ENCODE data around the gene TECTB. TPM values are rescaled to one million over a fixed set of nuclear protein-coding genes. Genes with fewer than 3 reads are reported as not detected.

TECTB gene
- total and polyA plus RNA-seq, 9 of the 15 experiments (the other 6 are each of a cell fraction or from before 2014, with no cell fraction given): not detected

GRCh38 chr10:112294169-112294568 is 11.0 kb downstream of the TECTB start:
- in situ Hi-C loops (cut with MboI): no loop called here

GRCh38 chr10:112295853-112296830 is 12.9 kb downstream of the TECTB start:
- BruUV-seq (replicated peaks): no TSS peak
- Histone ChIP-seq H3K9me3 (replicated peaks; ENCODE audit: control insufficient read depth, insufficient read depth, low read depth, low read length) (no peaks in the 10 kb centered on the region), H3K36me3 (ENCODE audit: control insufficient read depth, insufficient read depth, low read length) (no peaks in the 10 kb centered on the region), H3K27ac (ENCODE audit: extremely low read depth, low read depth, low read length) (no peak overlapping the region), H3K4me1 (replicated peaks in 1 of 2; ENCODE audit: control insufficient read depth in 2 of 2, insufficient read depth in 2 of 2, low read length in 2 of 2) (no peaks in the 10 kb centered on the region; a peak in 1 of 5 replicates), H3K4me3 (no peak overlapping the region), H3K27me3 (ENCODE audit: control insufficient read depth in 2 of 2, insufficient read depth in 2 of 2, low read length in 2 of 2) (peaks cover 2 to 35% of the 10 kb centered on the region in 2 experiments; a peak in 3 of 5 replicates), H3K9me1 (ENCODE audit: control insufficient read depth, insufficient read depth, low read length) (no peaks in the 10 kb centered on the region), H3K9ac (ENCODE audit: insufficient read depth in 1 of 2, low read depth in 2 of 2, low read length in 2 of 2) (no peak overlapping the region), H2AFZ (ENCODE audit: low read depth, low read length) (no peak overlapping the region), H3K4me2 (ENCODE audit: insufficient read depth, low read length) (no peak overlapping the region), H4K20me1 (replicated peaks; ENCODE audit: control insufficient read depth, insufficient read depth, low read length) (no peaks in the 10 kb centered on the region), H3K79me2 (ENCODE audit: control insufficient read depth, insufficient read depth, low read length) (no peaks in the 10 kb centered on the region)
- DNase-seq (ENCODE audit: extremely low read depth in 1 of 4, low spot score in 3 of 4) (no peak), ATAC-seq (no peak), FAIRE-seq (no peak)
- in situ Hi-C loops (cut with MboI): no loop called here
- TF ChIP-seq KLF6 (CRISPR knock-in tag; IDR thresholded peaks at IDR 0.05; ENCODE audit: borderline replicate concordance) (no peak), ZNF324 (CRISPR knock-in tag; IDR thresholded peaks at IDR 0.05) (no peak), PML (IDR thresholded peaks at IDR 0.05; ENCODE audit: low read length) (no peak), LCOR (CRISPR knock-in tag; IDR thresholded peaks at IDR 0.05) (no peak), CREBBP (IDR thresholded peaks at IDR 0.05; ENCODE audit: low read depth, low read length) (no peak), ZNF124 (CRISPR knock-in tag; IDR thresholded peaks at IDR 0.05) (no peak), TCF3 (CRISPR knock-in tag; IDR thresholded peaks at IDR 0.05) (no peak), KLF16 (IDR thresholded peaks at IDR 0.05) (no peak), ZNF140 (CRISPR knock-in tag; IDR thresholded peaks at IDR 0.05) (no peak)
- intact Hi-C loops (cut with micrococcal nuclease): no loop called here
- 0% methylated on average over 7 of the region's 8 CpGs for WGBS (ENCODE audit: insufficient coverage, low coverage, missing lambda C conversion rate)
- ChIA-PET CTCF (ENCODE audit: low intra/inter-chr PET ratio) (no interaction called here), POLR2A (no interaction called here)

More at GRCh38 chr10:112294169-112294568, 11.0 kb downstream of the TECTB start:
- ATAC-seq: no peak
- Histone ChIP-seq H4K20me1 (replicated peaks; ENCODE audit: control insufficient read depth, insufficient read depth, low read length) (no peaks in the 10 kb centered on the region), H3K36me3 (ENCODE audit: control insufficient read depth, insufficient read depth, low read length) (no peaks in the 10 kb centered on the region), H3K79me2 (ENCODE audit: control insufficient read depth, insufficient read depth, low read length) (no peaks in the 10 kb centered on the region), H3K4me1 (replicated peaks in 1 of 2; ENCODE audit: control insufficient read depth in 2 of 2, insufficient read depth in 2 of 2, low read length in 2 of 2) (no peaks in the 10 kb centered on the region; a peak in 1 of 5 replicates), H3K9ac (ENCODE audit: insufficient read depth in 1 of 2, low read depth in 2 of 2, low read length in 2 of 2) (no peak overlapping the region), H3K9me1 (ENCODE audit: control insufficient read depth, insufficient read depth, low read length) (no peaks in the 10 kb centered on the region), H3K27me3 (ENCODE audit: control insufficient read depth in 2 of 2, insufficient read depth in 2 of 2, low read length in 2 of 2) (peaks cover 2 to 35% of the 10 kb centered on the region in 2 experiments; a peak in 3 of 5 replicates), H2AFZ (ENCODE audit: low read depth, low read length) (no peak overlapping the region), H3K9me3 (replicated peaks; ENCODE audit: control insufficient read depth, insufficient read depth, low read depth, low read length) (no peaks in the 10 kb centered on the region), H3K27ac (ENCODE audit: extremely low read depth, low read depth, low read length) (no peak overlapping the region), H3K4me2 (ENCODE audit: insufficient read depth, low read length) (no peak overlapping the region), H3K4me3 (no peak overlapping the region)
- ChIA-PET POLR2A (no interaction called here), CTCF (ENCODE audit: low intra/inter-chr PET ratio) (no interaction called here)
- no peak for TF ChIP-seq ZBTB8A (IDR thresholded peaks at IDR 0.05; ENCODE audit: partially characterized antibody)
- peak; percentile 74 for TF ChIP-seq RBM25 (IDR thresholded peaks at IDR 0.05; ENCODE audit: low read depth, low read length, severe bottlenecking)
- peak; percentile 40; the same call in 1 of the 2 replicates for TF ChIP-seq BCOR (IDR thresholded peaks at IDR 0.05)
- intact Hi-C loops (cut with micrococcal nuclease): no loop called here
- 2% methylated on average over 5 of the region's 5 CpGs for WGBS (ENCODE audit: insufficient coverage, low coverage, missing lambda C conversion rate)
- DNase-seq (ENCODE audit: extremely low read depth in 1 of 4, low spot score in 3 of 4): no peak
- FAIRE-seq: no peak
- BruUV-seq (replicated peaks): no TSS peak
